ENCODE measurements around the gene MYLK4.

DNA sequence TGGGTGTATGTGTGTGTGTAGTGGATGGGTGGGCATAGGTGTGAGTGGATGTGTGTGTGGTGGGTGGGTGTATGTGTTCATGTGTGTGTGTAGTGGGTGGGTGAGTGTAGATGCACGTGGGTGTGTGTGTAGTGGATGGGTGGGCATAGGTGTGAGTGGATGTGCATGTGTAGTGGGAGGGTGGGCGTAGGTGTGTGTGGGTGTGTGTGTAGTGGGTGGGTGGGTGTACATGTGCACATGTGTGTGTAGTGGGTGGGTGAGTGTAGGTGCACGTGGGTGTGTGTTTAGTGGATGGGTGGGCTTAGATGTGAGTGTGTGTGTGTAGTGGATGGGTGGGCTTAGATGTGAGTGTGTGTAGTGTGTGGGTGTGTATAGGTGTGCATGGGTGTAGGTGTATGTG, 104.4 kb downstream of the MYLK4 start:
- no peak for TF ChIP-seq EZH2 (IDR thresholded peaks at IDR 0.05)
- TF ChIP-seq POLR2AphosphoS5 (IDR thresholded peaks at IDR 0.05; ENCODE audit: borderline replicate concordance, low read depth, low read length), result no peak

Measured in SK-N-MC (cell line).